Measurements from ENCODE around the gene MEG3.

The MEG3 gene

GRCh38 chr14:100901391-100902183, 75.7 kb downstream of the MEG3 start:
- DNase-seq, result peak in 1 of 2 donors; percentile 9

- peak in 1 of 2 donors; percentile 12 for DNase-seq
Measured at GRCh38 chr14:100902295-100903133, 76.6 kb downstream of the MEG3 start.

- DNase-seq, result no peak
Measured at GRCh38 chr14:100903134-100903468, 77.2 kb downstream of the MEG3 start.

DNA sequence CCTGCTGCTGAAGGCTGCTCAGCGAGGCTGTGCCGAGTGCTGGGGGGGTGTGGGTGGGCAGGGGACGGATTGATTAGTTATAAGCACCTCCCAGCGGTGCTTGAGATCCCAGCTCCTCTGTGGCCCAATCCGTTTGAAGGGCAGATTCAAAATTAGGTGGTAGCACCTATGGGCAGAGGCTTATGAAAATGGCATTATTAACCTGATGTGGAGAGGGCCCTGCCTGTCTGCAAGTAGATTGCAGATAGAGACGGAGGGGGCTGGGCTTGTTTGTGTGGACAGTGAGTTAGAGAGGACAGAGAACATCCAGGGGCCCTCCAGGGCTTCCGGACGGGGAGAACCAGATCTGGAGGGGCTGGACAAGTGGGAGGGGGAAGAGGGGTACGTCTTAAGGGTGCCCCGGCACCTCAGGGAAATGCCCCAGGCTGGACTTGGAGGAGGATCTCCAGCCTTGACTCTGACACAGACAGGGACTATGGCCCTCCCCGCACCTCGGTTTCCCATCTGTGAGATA, 77.8 kb downstream of the MEG3 start, which contains the start of gene RTL1:
Gene RTL1, minus strand, starts transcription at position 51 of the 514 bp plus-strand sequence. CDS start 18,934 bp downstream, outside the sequence.
- peak in 1 of 2 donors; percentile 6 for DNase-seq

GRCh38 chr14:100904307-100905087, 78.6 kb downstream of the MEG3 start:
- DNase-seq, result peak in 1 of 2 donors; percentile 10

DNA sequence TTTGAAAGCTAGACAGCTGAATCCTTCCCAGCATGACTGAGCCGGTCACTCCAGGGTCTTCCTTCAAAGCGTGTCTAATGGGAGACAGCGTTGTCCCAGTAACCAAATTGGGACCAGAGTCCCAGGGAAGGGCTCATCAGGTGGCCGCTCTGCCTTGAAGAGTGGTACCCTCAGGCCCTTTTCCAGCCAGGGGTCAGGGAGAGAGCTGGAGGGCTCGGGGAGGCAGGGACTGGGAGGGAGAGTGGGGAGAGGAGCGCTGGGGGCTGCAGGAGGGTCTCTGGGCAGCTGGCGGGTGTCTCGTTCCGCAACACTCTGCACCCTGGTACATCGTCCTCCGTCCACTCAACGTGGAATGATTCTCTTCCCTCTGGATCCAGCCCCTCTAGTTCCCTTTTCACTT, 79.2 kb downstream of the MEG3 start:
- DNase-seq, result peak in 1 of 2 donors; percentile 9

GRCh38 chr14:100906420-100906819, 80.5 kb downstream of the MEG3 start:
- peak in 1 of 2 donors; percentile 11 for DNase-seq

DNA sequence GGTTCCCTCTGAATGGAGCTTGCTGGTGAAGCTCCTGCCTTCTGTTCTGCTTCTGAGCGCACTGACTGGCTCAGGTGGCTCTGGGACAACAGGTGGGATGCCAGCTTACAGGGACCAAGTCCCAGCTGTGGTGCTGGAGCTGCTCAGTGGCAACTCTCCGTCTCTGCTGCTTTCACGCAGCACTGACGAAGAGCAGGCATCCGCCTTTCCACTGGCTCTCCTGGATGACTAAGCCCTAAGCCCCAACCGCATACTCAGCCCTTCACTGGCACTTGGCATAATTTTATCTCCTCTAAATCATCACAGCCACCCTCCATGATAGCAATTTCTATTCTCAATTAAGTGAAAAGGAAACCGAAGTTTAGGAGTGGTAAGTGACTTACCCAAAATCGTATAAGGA, 81.3 kb downstream of the MEG3 start:
- DNase-seq, result no peak

DNA sequence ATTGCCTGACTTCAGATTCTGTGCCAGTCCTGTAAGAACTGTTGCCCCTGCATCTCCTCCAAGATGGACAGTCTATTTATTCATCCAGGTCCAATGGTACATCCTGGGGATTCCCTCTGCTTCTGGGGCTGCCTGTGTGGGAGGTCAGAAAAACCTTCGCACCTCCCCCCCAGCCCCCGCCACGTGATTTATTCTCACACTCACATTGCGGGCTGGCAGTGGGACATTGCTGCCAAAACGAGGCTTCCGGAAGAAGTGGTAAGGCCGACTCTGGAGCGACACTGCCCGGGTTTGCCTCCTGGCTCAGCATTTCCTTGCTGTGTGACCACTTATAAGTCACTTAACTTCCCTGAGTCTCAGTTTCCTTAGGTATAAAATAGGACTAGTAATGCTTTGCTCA, 83.5 kb downstream of the MEG3 start:
- DNase-seq, result no peak

Data from stimulated activated CD4-positive, alpha-beta T cell treated with anti-CD3 and anti-CD28 coated beads, Interleukin-2, amount 100 ng/mL, for 24 hours (primary cell).